Fibroblast of skin of back (primary cell): Measurements from ENCODE around the gene MRTO4. TPM values are rescaled to one million over a fixed set of nuclear protein-coding genes. Genes with fewer than 3 reads are reported as not detected.
"Not testable (repeated sequence)": the region's sequence is repeated elsewhere in the genome, so short reads cannot be mapped to it uniquely, and the experiment has no call there.

ENCODE experiments used
- DNase-seq: peaks from one replicate; pipeline ENCODE4 v3.0.0-alpha.2; 2013
- polyA plus RNA-seq, 2 experiments: library from polyadenylated mRNA; unstranded; fragments of 120-200 nt; gene quantifications; one replicate each; pipeline ENCODE4 v1.2.1, GENCODE V29; 2013; ENCODE audit not compliant: insufficient read length in 2 of 2

Gene MRTO4
- 45.6 TPM for polyA plus RNA-seq (2013, experiment 1 of 2; ENCODE audit: insufficient read length)
- polyA plus RNA-seq (2013, experiment 2 of 2; ENCODE audit: insufficient read length) = 20.6 TPM

- DNase-seq = peak; percentile 85
Observed at GRCh38 chr1:19251305-19252196, at the start of gene MRTO4, which contains the start of gene EMC1. TSS of gene MRTO4 (plus strand) at chr1:19251805. CDS start at chr1:19251836, 31 bp downstream. TSS of gene EMC1 (minus strand) at chr1:19251524. CDS start at chr1:19251509, 15 bp downstream.

GRCh38 chr1:19202396-19202795 is 49.2 kb upstream of the MRTO4 start:
- DNase-seq = no peak

- DNase-seq = peak; percentile 38
Observed at GRCh38 chr1:19203440-19203839, 48.2 kb upstream of the MRTO4 start.

DNA sequence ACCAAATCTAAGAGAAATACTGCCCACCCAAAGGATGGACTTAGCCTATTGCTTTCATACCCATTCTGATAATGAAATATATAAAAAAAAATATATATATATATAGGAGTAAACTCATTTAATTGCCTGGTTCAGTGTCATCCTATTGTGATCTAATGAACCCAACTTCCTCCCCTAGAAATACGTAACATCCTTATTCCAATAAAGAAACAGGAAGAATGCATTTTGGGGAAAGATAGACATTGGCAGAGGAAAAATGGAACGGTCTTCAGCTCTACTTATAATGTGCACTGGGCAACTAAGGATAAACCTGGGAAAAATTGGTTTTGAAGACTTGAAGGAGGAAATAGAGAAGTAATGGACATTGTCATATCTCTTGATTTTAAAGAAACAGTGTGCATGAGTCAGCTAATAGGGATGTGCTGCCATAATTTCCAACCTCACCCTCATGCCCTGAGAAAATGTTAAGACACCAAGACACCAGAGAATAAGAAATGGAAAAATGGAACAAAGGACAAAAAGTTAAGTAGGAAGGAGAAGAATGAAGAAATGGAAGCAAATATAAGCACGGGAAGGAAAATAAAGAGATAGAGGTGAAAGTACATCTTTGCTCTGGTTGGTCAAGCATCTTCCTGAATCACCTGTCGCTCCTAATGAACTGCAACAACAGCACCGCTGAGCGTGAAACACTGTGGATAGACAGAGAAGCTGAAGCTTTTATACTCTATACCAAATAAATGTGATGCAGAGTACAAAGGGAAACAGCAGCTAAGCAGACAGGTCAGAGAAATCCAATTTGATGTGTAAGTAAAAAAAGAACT is 46.9 kb upstream of the MRTO4 start:
- DNase-seq = peak; percentile 30

DNA sequence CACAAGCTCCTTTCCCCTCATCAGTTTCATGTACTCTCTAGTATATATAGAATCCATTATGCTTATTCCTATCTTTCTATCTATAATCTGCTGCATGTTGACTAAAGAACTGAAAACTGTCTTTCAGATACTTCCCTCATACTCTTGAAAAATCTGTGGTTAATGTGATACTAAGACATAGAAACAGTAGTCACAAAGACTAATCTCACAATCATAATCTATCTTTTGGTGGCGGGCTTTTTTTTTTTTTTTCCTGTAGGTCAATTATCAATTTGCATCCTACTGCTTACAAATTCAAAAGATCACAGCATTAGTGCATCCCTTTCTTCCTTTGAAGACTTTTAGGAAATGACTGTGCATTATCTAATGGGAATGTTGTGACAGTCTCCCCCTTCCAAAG is 46.2 kb upstream of the MRTO4 start:
- no peak for DNase-seq

DNA sequence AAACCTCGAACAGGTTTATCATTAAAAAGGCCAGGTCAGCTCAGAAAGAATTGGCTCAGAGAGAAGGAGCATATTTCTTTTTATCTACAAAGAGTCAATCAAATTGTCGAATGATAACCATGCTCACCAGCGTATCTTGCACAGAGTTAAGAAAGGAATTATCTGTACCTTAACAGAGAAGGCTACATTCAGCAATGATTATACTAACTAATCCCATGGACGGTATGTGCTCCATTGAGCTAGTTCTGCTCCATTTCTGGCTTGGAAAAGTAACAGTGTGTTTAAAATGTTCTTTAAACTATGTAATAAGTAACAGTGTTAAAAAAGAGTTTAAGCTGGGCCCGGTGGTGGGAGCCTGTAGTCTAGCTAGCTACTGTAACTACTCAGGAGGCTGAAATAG is 45.8 kb upstream of the MRTO4 start:
- no peak for DNase-seq

GRCh38 chr1:19206947-19207346 is 44.7 kb upstream of the MRTO4 start:
- no peak for DNase-seq

GRCh38 chr1:19208710-19209438 is 42.7 kb upstream of the MRTO4 start:
- DNase-seq = peak; percentile 27

DNA sequence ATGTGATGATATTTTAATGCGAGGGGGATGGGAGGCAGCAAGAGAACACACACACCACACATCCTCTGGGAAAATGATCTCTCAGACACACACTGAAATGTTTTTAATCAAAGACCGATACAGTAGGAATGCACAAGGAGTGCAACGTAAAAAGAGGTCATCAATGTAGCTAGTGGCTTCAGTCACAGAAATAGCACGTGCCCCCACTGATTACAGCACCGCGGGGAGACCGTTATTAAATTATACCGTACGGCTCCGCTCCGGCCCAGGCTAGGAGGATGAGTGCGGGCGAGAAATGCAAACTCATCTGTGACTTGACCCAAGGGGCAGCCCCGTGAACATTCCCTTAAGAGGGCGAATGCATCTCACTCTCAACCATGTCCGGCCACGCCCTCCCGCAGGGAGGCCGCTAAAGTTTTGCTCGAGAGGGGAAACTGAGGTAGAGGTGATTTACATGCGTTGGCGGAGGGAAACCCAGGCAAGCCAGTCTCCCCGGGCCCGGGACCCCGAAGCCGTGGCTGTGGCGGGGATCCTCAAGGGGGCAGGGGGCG is 42.1 kb upstream of the MRTO4 start:
- peak; percentile 42 for DNase-seq

DNA sequence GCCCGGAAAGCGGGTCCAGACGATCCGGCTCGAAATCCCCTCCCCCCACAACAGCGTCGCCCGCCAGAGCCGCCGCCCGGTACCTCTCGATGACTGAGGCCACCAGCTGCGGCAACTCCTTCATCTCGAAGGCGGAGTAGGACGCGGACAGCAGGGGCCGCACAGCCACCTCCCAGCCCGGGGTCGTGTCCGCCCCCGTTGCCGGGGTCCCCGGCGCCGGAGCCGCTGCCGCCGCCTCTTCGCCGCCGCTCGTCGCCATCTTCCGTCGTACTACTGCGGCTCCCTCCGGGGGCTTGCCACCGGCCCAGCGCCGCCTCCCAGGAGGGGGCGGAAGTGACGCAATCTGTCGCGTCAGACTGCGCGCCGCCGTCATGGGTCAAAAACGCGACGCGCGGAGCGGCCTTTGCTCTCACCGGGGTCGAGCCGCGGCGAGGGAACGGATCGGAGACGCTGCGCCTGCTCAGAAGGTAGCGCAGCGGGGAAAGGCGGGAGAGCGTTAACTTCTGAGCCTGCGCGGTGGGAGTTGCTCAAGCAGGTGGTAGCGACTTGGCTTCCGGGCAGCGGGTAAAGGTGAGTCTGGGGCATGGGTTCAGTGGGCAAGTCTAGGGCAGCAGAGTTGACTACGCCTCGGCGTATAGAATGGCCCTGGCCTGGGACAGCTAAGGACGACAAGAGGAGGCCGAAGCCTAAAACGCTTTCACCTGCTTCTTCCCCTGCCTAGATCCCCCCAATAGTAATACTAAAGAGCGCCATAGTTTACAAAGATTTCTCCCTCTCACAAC is 41.4 kb upstream of the MRTO4 start, which contains the start of gene UBR4:
Gene UBR4, minus strand, starts transcription at position 277 of the 782 bp plus-strand sequence. Its CDS starts 18 bp downstream, at position 259.
- DNase-seq = peak; percentile 93

GRCh38 chr1:19210772-19211549 is 40.6 kb upstream of the MRTO4 start:
- DNase-seq = peak; percentile 13

DNA sequence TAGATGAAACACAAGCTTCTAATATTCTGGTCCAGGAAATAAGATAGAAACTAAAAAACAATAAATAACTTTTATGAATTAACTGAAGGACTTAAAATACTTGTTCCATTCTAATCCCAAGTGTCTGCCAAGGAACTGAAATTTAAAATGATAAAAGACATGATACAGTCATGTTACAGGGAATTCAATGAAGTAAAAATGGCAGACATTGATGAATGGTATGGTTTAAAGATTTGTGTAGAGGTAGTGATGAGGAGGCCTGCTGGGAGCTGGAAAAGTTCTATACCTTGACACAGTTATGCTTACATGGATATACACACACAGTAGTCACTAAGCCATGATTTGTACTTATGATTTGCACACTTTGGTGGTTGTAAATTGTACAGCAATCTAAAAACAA is 39.4 kb upstream of the MRTO4 start:
- no peak for DNase-seq

GRCh38 chr1:19213580-19213979 is 38.0 kb upstream of the MRTO4 start:
- DNase-seq = no peak

- DNase-seq = not testable (repeated sequence)
Observed at GRCh38 chr1:19216585-19216984, 35.0 kb upstream of the MRTO4 start.

DNA sequence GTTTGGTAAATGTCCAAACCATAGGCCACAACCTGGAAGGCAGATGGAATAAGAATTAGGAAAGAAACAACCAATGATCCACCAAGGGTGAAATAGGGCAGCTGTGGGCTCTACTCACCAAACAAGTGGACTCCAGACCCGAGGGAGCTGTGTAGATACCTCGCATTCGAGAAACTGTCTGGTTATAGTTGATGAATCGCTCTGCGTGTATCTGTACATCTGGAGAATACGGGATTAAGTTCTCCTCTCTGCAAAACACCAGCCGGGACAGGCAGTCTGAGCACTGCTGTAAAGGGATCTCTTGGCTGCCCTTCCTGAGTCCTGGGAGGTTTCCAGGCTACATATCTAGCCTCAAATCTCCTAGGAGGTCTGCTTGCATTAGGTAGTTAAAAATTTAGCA is 32.2 kb upstream of the MRTO4 start:
- DNase-seq = no peak

DNA sequence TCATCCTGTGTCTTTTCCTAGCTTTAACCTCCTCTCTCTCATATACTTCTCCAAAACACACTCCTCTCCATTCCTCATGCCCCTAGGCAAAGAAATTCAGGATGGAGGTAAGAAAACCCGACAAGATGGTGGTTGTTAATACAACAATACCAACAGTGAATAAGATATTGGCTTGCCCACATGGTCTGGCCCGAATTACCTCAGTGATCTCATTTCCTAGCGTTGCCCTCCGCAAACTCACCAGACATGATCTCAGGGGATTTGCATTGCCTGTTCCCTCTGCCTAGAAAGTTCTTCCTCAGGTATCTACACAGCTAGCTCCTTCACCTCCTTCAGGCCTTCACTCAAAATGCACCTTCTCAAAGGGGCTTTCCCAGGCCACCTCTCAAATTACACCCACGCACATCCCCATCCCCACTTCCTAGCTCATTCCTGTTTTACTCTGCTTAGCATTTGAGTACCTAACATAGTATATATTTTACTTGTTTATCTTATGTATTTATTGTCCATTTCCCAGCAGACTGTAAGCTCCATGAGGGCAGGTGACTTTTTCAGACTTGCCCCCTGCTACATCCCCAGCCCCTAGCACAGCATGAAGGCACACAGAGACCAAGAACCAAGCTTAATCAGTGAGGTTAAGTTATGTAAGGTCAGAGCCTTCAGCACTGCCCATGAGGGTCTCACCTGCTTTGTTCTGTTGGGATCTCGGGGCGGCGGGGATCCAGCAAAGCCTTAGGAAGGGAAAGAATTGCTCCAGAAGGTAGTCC is 31.3 kb upstream of the MRTO4 start:
- DNase-seq = no peak

DNA sequence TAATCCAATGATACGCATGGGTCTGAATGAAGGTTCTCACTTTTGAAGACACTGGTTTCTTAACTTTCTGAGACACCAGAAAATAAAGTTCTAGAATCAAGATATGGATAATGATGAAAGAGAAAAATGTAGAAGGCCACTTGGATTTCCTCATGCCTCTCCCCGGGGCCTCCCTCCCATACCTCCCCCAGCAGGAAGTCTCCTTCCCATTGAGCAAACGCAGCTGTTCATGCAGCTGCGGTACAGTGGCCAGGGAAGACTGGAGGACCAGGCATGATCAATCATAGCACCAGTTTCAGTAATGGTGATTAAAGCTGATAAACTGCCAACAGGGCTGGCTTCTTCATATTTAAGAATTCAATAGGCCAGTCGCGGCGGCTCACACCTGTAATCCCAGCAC is 30.6 kb upstream of the MRTO4 start:
- no peak for DNase-seq

GRCh38 chr1:19222573-19222972 is 29.0 kb upstream of the MRTO4 start:
- DNase-seq = no peak

- DNase-seq = peak; percentile 9
Observed at GRCh38 chr1:19222979-19223824, 28.4 kb upstream of the MRTO4 start.
